Tibial nerve (tissue), 4 donors: ENCODE results near the gene DNM3. TPM values are rescaled to one million over a fixed set of nuclear protein-coding genes. Genes with fewer than 3 reads are reported as not detected.
A peak's percentile ranks its signal among the peaks of the same experiment; 100 is the strongest.

Experiments
- DNase-seq, 2 donors: peaks; one replicate each; pipeline ENCODE4 v3.0.0-alpha.2; 2019; ENCODE audit warnings: low spot score in 2 of 2
- H3K27ac ChIP-seq, 4 donors: fragments of 200-600 bp; sonication (generic) in 3 of 4; one replicate each; pipeline ENCODE4 v1.5.1; 2017 to 2019; ENCODE audit warnings: mild to moderate bottlenecking in 1 of 4
- H3K27me3 ChIP-seq, 2 donors: fragments of 200-600 bp; sonication (generic) in 1 of 2; one replicate each; pipeline versions ENCODE4 v1.5.1 to v1.6.0; 2017 to 2019
- H3K36me3 ChIP-seq, 3 donors: fragments of 200-600 bp; sonication (generic); one replicate each; pipeline ENCODE4 v1.5.1; 2018 to 2019
- H3K4me1 ChIP-seq, 4 donors: fragments of 200-600 bp; sonication (generic) in 3 of 4; one replicate each; pipeline ENCODE4 v1.5.1; 2017 to 2019
- H3K4me3 ChIP-seq, 4 donors: fragments of 200-600 bp; sonication (generic) in 3 of 4; one replicate each; pipeline ENCODE4 v1.5.1; 2017 to 2019; ENCODE audit warnings: mild to moderate bottlenecking in 1 of 4, moderate library complexity in 1 of 4
- H3K9me3 ChIP-seq, 4 donors: fragments of 200-600 bp; sonication (generic) in 3 of 4; one replicate each; pipeline ENCODE4 v1.5.1; 2017 to 2019
- EP300 ChIP-seq, 2 donors: sonication (generic); formaldehyde crosslinking; IDR thresholded peaks; one replicate each; pipeline ENCODE4 v1.6.1; 2017; ENCODE audit warnings: antibody characterized with exemption in 2 of 2, mild to moderate bottlenecking in 1 of 2
- POLR2A ChIP-seq, 2 donors: fragments of 450-650 bp; IDR thresholded peaks; one replicate each; pipeline ENCODE4 v1.6.1; 2017; ENCODE audit warnings: antibody characterized with exemption in 2 of 2, mild to moderate bottlenecking in 2 of 2, moderate library complexity in 2 of 2
- WGBS, 2 donors: methylation state at CpG; one replicate each; pipeline ENCODE4 v1.1.5; 2018; 5-methylcytosine and 5-hydroxymethylcytosine counted together
- total RNA-seq, 4 donors: library from RNA; depleted of rRNA; stranded (reverse); fragments of >200 nt; gene quantifications; one replicate each; pipeline ENCODE4 v1.1.0, GENCODE V29; 2016
- TF ChIP-seq, protein P1 (sequence below), 5 experiments: fragments of 200-600 bp in 3 of 5; fragments of 450-650 bp in 2 of 5; sonication (generic) in 3 of 5; IDR thresholded peaks; one replicate each; pipeline ENCODE4 v1.5.1; 2016 to 2019; ENCODE audit warnings: antibody characterized with exemption in 5 of 5, mild to moderate bottlenecking in 3 of 5, moderate library complexity in 2 of 5

Gene DNM3
- total RNA-seq, 4 donors from 2014 or later: 9.8 to 15.3 (median 12.3) TPM

DNA sequence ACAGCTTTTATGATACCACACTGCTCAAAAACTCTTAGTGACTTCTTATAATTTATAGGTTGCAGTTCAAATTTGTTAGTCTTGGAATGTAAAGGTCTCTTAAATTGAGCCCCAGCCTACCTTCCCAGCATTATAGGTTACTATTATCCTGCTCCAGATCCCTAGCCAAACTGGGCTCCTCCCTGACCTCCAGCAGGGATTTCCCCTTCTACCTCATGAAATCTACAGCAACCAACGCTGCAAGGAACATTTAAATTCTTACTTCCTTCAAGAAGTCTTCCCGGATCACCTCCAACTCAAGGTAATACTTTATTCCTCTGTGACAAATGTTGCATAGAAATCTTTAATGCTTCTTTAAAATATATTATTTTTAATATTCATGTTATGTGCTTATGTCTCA lies 324.1 kb downstream of the DNM3 start:
- DNase-seq: no peak
- TF ChIP-seq POLR2A (IDR thresholded peaks at IDR 0.05) (no peak), EP300 (IDR thresholded peaks at IDR 0.05) (no peak)
- TF ChIP-seq, protein P1, sequence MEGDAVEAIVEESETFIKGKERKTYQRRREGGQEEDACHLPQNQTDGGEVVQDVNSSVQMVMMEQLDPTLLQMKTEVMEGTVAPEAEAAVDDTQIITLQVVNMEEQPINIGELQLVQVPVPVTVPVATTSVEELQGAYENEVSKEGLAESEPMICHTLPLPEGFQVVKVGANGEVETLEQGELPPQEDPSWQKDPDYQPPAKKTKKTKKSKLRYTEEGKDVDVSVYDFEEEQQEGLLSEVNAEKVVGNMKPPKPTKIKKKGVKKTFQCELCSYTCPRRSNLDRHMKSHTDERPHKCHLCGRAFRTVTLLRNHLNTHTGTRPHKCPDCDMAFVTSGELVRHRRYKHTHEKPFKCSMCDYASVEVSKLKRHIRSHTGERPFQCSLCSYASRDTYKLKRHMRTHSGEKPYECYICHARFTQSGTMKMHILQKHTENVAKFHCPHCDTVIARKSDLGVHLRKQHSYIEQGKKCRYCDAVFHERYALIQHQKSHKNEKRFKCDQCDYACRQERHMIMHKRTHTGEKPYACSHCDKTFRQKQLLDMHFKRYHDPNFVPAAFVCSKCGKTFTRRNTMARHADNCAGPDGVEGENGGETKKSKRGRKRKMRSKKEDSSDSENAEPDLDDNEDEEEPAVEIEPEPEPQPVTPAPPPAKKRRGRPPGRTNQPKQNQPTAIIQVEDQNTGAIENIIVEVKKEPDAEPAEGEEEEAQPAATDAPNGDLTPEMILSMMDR (IDR thresholded peaks at IDR 0.05): no peak
- Histone ChIP-seq H3K27me3 (no peaks in the 10 kb centered on the region), H3K4me3 (no peak overlapping the region), H3K27ac (no peak overlapping the region), H3K4me1 (peaks cover 0 to 13% (median 2%) of the 10 kb centered on the region in 4 donors), H3K36me3 (no peaks in the 10 kb centered on the region), H3K9me3 (no peaks in the 10 kb centered on the region)
- WGBS, 2 donors: 88 to 95% methylated on average over 2 of the region's 2 CpGs

DNA sequence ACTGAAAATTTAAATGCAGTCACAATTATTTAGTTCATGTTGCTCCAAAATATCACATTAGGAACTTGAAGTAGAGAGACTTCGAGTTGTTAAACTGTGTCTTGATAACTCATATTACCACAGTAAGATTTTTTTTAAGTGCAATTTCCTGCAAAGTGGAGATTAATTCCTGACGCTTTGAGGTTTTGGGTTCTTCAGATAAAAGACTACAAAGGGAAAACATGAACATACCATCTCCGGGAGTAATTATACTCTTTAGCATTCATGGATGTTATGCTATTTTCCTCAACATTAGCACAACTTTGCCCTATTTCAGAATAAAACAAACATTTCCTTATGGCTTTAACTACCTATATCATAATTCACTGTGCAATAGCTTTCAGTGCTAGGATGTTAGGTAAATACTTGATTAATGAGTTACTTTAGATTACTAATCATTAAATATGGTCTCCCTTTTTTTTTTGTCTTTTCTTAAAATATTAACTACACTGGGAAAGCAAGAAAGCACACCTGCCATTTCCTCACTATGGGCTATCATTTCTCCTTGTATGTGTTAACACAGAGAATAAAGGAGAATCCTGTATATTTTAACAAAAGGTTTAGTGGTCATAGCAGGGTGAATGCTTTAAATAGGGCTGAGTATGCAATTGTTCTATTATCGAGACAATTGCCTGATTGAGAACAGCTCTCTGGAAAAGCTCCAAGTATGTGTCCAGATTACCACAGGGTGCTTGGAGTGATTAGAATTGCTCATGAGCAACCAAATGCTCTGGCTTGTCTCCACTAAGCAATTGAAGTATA lies 326.7 kb downstream of the DNM3 start:
- H3K4me3 ChIP-seq: no peak overlapping the region
- TF ChIP-seq EP300 (IDR thresholded peaks at IDR 0.05): no peak
- no peak for TF ChIP-seq POLR2A (IDR thresholded peaks at IDR 0.05)
- TF ChIP-seq, protein P1 (IDR thresholded peaks at IDR 0.05): no peak
- WGBS, 2 donors: 42 to 52% methylated on average over 4 of the region's 4 CpGs
- peaks cover 0 to 13% (median 2%) of the 10 kb centered on the region in 4 donors for H3K4me1 ChIP-seq
- H3K27me3 ChIP-seq: no peaks in the 10 kb centered on the region
- H3K36me3 ChIP-seq: no peaks in the 10 kb centered on the region
- peak overlapping the region in 1 of 4 donors; percentile 57 for H3K27ac ChIP-seq
- no peak for DNase-seq
- no peaks in the 10 kb centered on the region for H3K9me3 ChIP-seq

DNA sequence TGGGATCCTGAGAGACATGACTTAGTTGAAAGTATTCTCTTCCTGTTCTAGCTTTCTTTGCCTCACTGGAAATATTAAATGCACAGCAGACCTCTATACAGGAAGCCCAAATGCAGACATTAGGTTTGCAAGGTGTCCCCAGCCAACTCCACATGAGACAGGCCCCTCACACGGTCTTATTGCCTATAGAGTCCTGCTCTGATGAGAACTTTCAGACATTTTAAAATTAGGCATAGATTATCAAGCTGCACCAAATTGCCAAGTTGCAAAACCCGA lies 327.2 kb downstream of the DNM3 start:
- Histone ChIP-seq H3K9me3 (no peaks in the 10 kb centered on the region), H3K36me3 (no peaks in the 10 kb centered on the region), H3K27me3 (no peaks in the 10 kb centered on the region), H3K4me1 (peaks cover 0 to 13% (median 2%) of the 10 kb centered on the region in 4 donors), H3K27ac (peak overlapping the region in 1 of 4 donors; percentile 57), H3K4me3 (no peak overlapping the region)
- WGBS, 2 donors: 72 to 76% methylated on average over 2 of the region's 2 CpGs
- TF ChIP-seq, protein P1 (IDR thresholded peaks at IDR 0.05): no peak
- TF ChIP-seq EP300 (IDR thresholded peaks at IDR 0.05) (no peak), POLR2A (IDR thresholded peaks at IDR 0.05) (no peak)
- DNase-seq: no peak

DNA sequence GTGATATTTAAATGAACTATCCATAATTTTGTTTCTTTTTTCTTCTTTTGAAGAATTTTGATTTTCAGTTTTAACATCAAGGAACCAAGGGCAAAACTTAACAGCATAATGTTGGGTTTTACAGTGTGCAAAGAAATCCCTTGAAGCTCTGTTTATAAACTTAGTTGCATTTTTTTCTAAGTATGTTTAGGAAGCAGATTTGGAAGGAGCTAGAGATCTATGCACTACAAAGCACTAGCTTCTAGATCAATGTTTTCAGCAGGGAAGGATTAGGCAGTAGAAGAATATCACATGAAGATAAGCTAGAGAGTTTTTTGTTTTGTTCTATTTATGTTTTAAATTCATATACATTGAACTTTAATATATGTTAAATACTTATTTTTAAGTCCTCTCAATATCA lies 328.5 kb downstream of the DNM3 start:
- Histone ChIP-seq H3K4me3 (no peak overlapping the region), H3K36me3 (no peaks in the 10 kb centered on the region), H3K4me1 (peaks cover 0 to 13% (median 2%) of the 10 kb centered on the region in 4 donors), H3K27ac (peak overlapping the region in 1 of 4 donors; percentile 57), H3K9me3 (no peaks in the 10 kb centered on the region), H3K27me3 (no peaks in the 10 kb centered on the region)
- DNase-seq: no peak
- TF ChIP-seq POLR2A (IDR thresholded peaks at IDR 0.05): no peak
- no peak for TF ChIP-seq EP300 (IDR thresholded peaks at IDR 0.05)

DNA sequence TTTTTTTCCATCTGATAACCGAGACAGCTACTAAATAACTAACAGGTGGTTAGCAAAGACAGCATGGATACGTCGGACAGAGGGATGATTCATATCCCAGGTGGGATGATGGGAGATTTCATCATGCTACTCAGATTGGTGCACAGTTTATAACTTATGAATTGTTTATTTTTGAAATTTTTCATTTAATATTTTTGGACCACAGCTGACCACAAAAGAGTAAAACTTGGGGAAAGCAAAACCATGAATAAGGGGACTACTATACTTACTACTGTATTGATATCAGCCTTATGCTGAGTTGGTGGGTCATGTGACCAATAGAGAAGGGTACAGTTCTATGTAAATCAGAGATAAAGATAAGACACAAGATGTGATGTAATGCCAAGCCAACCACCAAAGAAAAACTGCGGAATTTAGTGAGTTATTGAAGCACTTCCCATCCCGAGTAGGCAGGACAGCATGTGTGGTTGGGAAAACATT lies 331.1 kb downstream of the DNM3 start:
- Histone ChIP-seq H3K4me3 (no peak overlapping the region), H3K9me3 (no peaks in the 10 kb centered on the region), H3K36me3 (no peaks in the 10 kb centered on the region), H3K27me3 (no peaks in the 10 kb centered on the region), H3K27ac (no peak overlapping the region), H3K4me1 (peaks cover 0 to 13% (median 2%) of the 10 kb centered on the region in 4 donors)
- 87 to 95% methylated on average over 5 of the region's 5 CpGs for WGBS, 2 donors
- TF ChIP-seq, protein P1 (IDR thresholded peaks at IDR 0.05): no peak
- no peak for TF ChIP-seq POLR2A (IDR thresholded peaks at IDR 0.05)
- no peak for TF ChIP-seq EP300 (IDR thresholded peaks at IDR 0.05)
- no peak for DNase-seq
